Measurements from ENCODE around the gene USP46.

DNA sequence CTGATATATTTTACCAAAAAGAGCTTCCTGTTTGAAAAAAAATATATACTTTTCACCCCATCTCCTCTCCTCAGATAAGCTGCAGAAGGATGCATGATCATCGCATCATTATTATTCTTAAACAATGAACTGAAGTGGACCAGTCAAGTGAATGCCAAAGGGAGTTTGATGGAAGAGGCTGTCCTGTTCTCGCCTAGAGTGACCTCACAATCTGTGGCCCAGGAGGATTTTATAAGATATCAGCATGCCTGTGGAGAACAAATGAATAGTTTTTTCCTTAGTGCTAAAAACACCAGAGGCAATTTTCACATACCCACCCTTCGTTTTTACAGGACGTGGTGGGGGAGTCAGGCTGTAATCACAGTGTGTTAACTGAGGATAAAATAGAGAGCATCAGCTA lies 112.7 kb downstream of the USP46 start:
- TF ChIP-seq EZH2 (IDR thresholded peaks at IDR 0.05; ENCODE audit: insufficient read depth, low read length) = no peak
- TF ChIP-seq CTCF (IDR thresholded peaks at IDR 0.05; ENCODE audit: insufficient read depth, low read depth, low read length) = no peak

Data from astrocyte (in vitro differentiated cells and primary cell).